ENCODE measurements around the gene RHBDD1.

Gene RHBDD1

DNA sequence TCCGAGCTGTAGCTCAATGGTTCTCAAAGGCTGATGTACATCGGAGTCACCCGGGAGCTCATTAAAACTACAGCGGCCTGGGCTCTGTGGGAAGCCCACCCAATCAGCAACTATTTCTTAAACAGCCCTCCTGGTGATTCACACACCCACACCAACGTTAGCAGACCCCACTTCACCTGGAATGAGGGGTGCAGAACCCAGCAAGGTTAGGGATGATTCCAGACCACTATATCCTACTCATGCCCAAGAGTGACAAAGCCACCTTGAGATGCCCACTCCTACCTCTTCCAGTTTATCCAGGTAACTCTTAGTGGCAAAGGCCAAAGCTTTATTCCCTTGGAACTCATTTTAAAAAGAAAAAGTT is 149.7 kb downstream of the RHBDD1 start:
- DNase-seq (ENCODE audit: low spot score) = no peak

DNA sequence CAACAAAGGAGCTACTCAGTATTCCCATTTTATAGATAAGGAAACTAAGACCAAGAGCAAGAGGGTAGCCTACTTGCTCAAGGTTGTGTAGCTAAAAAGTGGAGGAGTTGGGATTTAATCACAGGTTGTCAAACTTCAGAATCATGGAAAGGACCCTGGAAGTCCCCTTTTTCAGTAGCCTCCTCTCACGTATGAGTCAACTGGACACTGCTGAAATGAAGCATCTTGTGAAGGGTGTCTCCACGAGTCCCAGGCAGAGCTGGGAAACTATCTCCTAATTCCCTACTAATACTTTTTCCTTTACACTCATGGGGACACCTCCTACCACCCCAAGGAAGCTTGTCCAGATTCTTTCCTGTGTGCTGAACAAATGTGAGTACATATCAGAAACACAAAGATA is 155.8 kb downstream of the RHBDD1 start:
- no peak for DNase-seq (ENCODE audit: low spot score)

DNA sequence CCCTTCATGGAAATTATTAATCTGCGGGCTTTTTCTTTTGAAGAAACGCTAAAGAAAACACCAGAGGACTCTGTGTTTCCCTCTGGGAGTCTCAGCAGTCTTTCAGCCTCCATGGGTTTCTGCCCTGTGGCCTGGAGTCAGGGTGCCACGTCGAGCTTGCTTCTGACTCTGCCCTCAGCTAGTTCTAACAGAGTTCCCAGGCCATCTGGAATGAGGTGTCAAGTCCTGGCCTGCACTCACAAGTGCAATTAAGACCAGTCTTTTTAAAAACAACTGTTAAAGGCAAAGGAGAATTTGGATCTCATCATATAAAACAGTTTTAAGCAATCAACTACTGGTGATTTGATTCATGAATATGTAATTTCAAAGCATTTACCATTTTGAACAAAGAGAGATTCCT is 157.3 kb downstream of the RHBDD1 start:
- DNase-seq (ENCODE audit: low spot score) = no peak

DNA sequence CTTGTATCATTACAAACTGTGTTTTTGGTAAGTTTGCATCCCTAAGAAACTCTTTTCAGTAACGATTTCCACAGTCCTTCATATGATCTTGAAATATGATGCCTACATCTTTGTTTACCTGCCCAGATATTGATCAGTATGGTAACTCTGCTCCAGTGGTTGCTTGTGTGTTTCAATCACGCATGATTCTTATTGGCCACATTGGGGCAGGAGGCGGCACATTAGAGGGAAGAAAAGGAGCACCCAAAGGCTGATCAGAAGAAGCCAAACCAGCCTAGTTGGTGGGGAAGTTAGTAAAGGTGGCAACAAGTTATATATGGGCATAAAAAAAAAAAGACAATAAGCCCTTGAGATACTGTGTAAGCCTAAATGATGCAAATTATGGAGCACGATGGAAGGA is 158.9 kb downstream of the RHBDD1 start:
- DNase-seq (ENCODE audit: low spot score) = no peak

DNA sequence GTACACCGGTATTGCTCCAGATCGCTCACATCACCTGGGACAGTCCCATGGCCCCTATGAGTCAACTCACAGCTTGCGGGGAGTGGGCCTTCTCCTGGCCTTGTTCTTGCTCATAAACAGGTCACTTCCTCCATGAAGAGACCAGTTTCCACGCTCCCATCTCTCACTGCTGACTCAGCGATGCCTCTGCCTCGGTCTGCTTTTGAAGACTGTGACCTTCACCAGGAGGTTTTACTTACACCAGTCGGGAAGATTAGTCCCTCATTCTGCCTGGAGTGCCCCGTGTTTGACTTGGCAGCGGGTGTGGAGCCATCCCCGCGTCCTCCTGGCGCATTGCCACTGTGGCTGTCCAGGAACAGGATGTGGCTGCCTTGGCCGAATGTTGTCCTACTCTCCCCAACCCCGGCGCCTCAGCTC is 159.8 kb downstream of the RHBDD1 start:
- peak; percentile 58 for DNase-seq (ENCODE audit: low spot score)

DNA sequence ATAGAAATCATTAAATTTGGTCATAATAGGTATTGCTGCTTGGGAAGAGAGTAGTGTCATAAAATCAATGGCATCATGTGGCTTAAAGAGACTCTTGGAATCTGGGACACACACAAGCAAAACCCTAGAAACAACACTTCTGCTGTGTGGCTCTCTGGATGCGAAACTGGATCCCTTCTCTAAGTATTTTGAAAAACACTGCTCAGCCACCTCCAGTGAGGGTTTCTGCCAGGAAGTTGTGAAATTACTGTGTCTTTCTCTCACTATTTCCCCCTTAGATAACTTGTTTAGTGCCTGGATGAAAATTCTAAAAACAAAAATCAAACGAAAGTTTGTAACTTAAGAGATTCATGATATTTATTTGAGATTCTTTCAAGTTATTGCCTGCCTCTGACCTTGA is 163.8 kb downstream of the RHBDD1 start:
- DNase-seq (ENCODE audit: low spot score) = peak; percentile 39

DNA sequence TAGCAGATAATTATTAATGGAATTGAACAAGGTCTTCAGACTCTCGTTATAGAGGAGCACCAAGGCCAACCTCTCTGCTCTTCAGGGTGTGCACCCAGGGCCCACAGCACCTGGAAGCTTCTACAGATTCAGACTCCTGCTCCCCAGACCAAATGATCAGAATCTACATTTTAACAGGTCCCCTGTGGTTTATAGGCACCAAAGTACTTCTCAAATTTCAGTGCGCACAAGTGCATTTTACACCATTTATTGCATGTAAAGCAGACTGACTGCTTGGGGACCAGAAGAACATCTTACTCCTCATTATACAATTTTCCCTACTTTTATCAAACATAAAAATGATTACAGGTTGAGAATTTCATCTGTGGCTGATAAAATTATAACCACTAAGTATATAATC is 164.3 kb downstream of the RHBDD1 start:
- no peak for DNase-seq (ENCODE audit: low spot score)

DNA sequence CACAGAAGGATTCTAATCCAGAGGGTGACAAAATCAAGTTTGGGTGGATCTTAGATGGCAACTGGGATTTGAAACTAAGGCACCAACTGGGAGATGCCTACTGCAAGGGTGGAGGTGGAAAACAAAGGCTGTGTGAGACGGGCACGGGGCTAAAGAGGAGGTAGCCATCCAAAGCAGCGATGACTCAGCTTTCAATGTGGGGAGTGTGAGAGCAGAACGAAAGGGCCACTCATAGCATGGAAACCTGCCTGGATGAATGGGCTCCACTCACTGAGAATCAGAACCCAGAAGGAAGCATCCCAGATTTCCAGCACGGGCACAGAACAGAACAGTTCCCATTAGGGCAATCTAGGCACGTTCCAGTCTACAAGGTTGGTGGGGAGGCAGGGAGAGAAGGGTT is 168.6 kb downstream of the RHBDD1 start:
- no peak for DNase-seq (ENCODE audit: low spot score)

DNA sequence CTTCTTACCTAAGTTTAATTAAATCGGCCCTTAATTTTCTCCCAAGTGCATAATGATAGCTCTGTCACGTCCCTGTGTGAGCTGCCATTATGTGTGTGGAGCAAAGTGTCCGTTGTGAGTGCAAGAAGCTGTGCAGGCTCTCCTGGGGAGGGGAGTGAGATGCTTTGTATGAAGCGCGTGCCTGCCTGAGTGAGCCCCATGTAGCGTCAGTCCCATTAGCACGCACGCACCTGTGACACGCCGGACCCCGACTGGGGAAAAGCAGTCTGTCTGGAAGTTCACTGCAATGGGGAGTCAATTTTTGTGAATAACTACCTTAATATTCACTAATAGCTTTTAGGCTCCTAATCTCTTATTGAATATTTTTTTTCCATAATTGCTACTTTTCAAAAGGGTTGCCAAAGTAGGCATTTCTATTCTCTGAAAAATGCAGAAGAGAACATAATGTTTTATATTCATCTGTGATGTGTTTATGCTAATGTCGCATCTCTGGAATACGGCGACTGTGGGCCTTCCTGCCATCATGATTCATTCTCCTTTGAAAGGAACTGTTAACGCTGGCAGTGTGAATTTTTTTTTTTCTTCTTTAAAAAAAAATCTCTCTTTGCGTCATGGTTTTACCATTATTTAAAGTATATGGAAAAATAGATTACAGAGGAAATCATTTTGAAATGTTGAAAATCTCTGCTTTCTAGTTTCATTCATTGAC is 170.5 kb downstream of the RHBDD1 start:
- DNase-seq (ENCODE audit: low spot score) = no peak

DNA sequence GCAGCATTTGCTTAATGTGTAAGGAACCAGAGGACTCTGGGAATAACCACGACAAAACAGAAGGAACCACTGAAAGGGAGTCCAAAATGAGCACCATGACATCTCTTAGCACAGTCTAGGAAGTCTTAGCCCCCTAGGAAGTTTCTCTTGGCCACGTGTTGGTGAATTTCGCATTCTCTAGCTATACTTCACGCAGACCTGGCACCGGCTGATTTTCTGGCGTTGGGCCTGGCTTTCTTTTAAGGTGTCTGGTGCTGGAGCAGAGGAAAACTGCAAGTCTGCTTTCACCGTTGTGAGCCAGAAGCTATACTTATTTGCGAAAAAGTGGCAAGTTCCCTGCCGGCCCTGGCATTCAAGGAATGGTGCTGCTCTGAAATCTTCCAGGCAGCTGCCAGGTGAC is 171.3 kb downstream of the RHBDD1 start:
- DNase-seq (ENCODE audit: low spot score) = no peak

DNA sequence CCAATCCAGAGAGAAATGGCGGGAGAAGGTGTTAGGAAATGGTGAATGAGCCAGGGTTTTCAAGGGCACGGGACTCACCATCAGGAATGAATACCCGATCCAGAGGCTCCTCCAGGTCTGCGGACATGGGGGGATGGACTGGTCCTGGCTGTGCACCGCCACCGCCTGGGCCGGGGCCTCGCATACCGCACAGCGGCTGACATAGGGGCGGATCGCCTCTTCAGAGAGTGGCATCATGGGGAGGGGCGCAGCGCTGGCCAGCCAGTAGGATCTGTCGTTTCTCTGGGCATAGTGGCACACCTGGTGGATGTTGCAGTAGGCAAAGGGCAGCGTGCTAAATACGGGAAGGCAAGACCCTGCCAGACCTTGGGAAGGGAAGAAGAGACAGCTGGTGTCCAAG is 172.1 kb downstream of the RHBDD1 start:
- no peak for DNase-seq (ENCODE audit: low spot score)

DNA sequence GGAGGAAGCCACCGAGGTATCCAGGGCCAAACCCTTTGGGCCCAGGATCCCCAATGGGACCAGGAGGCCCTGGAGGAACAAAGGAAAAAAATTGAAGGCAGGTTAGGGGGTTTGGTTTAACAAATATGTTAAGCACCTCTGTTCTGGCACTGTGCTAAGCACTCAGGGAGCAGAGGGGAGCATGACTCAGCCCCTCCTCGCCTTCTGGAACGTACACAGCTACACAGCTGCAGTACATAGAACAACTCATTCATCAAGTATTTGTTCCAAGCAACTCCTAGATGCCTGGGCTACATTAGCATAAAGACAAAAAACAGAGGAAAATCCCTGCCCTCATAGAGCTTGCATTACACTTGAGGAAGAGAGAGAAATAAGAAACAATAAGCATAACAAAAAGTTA is 174.6 kb downstream of the RHBDD1 start:
- no peak for DNase-seq (ENCODE audit: low spot score)

DNA sequence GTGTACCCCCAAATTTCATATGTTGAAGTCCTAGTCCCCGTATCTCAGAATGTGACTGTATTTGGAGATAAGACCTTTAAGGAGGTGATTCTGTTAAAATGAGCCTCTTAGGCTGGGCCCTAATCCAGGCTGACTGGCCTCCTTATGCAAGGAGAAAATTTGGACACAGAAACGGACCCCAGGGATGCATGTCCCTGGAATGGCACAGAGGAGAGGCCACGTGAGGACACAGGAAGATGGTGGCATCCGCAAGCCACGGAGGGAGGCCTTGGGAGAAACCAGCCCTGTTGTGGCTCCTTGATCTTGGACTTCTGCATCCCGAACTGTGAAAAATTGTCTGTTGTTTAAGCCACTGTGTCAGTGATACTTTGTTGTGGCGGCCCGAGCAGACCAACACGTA is 177.5 kb downstream of the RHBDD1 start:
- no peak for DNase-seq (ENCODE audit: low spot score)

DNA sequence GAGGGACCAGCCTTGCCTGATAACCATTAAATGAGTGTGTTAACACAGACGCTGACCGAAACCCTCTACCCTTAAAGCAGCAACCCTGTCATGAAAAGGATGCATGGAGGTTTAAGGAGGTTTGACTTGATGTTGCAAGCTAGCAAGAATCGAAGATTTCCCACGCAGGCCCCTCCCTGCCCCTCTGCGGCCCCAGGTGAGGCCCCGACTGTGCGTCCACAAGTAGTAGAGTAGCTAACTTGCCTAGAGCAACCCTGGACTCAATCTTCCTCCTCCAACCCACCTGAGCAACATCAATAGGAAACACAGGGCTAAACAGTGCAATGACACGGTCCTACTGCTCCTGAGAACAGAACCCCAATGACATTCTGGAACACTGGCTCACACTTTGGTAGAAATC is 178.0 kb downstream of the RHBDD1 start:
- no peak for DNase-seq (ENCODE audit: low spot score)

DNA sequence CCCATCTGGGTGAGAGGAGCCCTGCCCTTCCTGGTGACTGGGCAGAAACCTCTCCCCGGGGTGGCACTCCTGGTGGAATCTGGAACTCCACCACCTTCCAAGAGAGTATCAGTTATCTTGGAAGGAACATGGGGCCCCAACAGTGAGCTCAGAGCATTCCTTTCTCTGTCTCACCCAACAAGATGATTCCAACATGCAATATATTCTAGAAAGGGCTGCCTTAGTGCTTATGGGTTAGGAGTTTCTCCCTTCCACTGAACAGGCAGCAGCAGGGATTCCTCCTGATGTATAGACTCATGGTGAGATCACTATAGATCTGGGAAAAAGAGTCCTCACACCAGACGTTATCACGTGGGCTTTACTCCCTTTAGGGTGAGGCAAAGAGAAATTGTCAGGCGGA is 181.0 kb downstream of the RHBDD1 start:
- no peak for DNase-seq (ENCODE audit: low spot score)

DNA sequence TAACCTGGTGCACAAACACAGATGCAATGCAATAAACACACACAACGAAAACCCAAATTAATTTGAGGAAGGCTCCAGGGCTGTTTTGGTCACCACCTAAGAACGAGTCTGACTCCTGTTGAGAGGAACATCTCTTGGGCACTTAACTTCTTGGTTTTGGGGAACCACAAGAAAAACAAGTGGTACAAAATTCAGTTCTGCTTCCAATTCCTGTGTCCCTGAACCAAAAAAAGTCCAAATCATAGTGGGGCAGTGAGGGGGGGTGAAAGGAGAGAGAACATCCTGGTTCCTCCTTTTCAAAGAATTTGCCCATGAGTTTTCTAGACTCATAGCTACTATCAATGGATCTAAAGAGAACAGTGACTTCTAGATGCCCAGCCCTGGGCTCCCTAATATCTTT is 184.6 kb downstream of the RHBDD1 start:
- peak; percentile 42 for DNase-seq (ENCODE audit: low spot score)

DNA sequence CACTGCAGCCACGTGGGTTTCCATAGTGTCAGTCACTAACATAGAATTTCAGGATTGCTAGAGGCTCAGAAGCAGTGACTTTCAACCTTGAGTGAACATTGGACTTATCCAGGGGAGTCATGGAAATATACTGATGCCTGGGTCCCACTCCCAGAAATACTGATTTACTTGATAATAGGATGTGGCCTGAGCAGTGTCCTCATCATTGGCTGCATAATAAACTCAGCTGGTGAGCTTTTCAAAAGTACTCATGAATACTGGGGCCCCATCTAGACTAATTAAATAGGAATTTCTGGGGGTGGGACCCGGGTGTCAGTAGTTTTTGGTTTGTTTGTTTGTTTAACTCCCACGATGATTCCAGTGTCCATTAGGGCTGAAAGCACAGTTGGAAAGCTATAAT is 186.8 kb downstream of the RHBDD1 start:
- DNase-seq (ENCODE audit: low spot score) = no peak

DNA sequence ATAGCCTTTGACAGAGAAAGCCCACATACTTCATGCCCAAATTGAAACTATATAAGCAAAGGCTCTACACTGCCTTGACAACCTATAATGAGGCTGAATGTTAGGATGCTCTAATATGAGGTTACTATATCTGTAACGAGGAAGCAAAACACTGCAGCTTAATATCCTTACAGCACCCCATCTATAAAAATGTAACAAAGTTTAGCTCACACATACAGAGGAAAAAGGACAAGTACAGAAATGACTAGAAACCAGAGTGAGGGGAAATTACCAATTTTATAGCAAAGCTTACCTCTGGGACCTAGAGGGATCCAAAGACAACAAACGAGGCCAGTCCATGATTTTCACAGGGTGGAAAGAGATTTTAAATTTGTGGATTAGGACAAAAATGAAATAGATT is 189.7 kb downstream of the RHBDD1 start:
- DNase-seq (ENCODE audit: low spot score) = no peak

DNA sequence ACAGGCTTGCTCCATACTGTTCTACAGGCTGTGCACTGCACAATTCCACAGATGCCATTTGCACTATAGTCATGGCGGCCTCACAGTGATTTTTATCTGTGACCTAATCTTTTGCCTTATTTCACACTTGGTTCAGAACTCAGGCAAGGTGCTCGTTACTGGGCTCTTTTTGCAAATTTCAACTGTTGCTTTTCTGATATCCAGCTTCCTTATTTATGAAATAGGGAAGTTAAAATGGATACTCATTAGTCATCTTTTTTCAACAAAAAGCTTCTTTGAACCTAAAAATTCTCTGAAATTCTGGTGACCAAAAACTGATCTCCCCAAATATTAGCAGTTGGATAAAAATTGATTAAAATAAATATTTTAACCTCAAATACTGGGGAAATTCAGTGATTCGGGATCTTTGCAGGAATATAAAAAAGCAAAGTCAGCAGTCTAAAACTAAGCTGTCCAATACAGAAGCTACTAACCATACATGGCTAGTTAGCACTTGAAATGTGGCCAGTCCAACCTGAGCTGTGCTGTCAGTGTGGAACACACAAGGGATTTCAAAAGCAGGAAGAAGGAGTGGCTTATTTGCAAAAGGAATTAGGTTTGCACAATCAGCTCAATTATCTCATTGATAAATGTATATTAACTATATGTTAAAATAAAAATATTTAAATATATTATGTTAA is 193.7 kb downstream of the RHBDD1 start:
- peak; percentile 38 for DNase-seq (ENCODE audit: low spot score)

DNA sequence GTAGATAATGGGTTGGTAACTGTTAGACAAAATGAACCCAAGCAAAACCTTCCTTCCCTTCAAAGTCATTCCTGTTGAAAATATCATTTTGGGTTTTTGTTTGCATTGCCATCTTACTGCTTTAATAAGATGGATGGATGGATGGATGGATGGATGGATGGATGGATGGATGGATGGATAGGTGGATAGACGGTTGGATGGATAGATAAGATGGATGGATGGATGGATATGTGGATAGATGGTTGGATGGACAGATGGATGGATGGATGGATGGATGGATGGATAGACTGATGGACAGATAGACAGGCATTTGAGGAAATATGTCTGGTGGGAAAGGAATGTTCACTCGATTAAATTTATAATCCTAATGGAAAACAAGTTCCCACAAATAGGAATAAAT is 194.9 kb downstream of the RHBDD1 start:
- no peak for DNase-seq (ENCODE audit: low spot score)

DNA sequence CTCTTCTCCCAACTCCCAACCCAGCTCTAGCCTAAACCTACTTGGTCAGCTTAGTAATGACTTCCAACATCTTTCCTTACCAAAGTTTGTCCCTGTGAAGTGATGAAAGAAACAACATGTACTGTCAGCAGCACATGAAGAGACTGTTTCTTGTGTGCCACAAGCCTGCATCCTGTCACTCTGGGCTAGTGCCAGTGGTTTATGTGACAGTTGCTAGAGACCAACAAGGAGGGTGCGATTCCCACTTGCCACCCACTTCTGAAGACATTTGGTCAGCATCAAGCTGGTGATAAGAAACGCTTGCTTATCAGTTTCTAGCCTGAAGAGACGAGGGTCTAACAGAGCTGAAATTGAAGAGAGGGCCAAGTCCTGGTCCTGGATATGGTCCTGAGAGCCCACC is 195.5 kb downstream of the RHBDD1 start:
- DNase-seq (ENCODE audit: low spot score) = no peak

DNA sequence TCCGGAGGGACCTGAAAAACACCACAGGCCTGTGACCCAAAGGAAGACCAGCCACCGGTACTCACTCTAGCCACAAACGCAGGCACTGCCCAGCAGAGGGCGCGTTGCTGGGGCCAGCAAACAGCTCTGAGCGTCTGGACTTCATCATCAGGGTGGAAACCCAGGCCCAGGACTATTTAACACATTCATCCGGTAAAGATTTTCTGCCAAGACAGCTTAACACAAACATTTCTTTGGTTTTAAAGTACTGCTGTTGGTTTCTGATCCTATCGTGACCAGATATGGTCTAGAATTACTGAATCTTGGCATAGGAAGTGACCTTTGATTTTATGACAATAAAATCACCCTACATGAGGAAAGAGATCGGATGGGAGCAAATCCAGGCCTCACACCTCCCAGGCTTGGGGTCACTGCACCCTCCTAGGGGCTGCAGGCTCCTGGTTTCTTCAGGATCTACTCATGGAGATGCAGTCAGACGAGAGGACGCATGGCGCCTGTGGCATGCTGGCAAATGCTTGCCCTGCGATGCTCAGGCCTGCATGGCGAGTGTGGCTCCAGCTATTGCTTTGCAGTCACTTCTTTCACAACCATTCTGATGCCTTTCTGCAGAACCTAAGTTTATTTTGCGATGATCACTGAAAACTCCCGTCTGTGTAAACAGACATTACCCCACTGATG is 197.8 kb downstream of the RHBDD1 start:
- DNase-seq (ENCODE audit: low spot score) = no peak

DNA sequence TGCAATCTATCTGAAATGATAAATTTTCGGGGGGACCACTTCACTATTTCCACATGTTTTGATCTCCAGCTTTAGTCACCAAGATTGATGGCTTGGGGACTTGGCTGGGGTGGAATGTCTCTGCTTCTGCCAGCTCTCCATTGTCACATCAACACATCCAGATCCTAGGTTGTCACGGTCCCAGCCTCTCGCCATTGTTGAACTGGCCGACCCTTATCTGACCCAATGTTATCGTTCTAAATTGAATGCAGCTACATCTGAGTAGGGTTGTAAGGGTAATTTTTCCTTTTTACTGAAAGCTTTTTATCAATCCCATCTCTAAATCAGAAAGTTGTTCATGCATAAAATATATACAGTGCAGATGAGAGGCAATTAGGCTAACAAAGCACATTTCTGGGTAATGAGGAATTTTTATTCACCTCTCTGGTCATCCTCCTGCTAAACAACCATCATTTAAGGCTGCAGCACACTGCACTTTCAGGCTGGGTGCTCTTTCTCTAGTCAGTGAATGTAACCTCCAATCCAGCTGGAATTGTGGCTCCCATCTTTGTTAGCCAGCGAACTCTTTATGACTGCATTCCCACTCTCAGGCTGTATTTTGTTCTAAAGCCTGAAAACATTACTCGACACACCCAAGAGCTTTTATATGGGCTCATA is 200.0 kb downstream of the RHBDD1 start:
- DNase-seq (ENCODE audit: low spot score) = no peak
